ENCODE results near the gene HDGF. TPM values are rescaled to one million over a fixed set of nuclear protein-coding genes. Genes with fewer than 3 reads are reported as not detected.

HDGF gene
- total and polyA plus RNA-seq, 8 donors = 43.5 to 112 (median 66.0) TPM

GRCh38 chr1:156794506-156795373 lies 43.3 kb upstream of the HDGF start:
- no peak overlapping the region for H3K4me3 ChIP-seq
- no peak overlapping the region for H3K27ac ChIP-seq
- no peaks in the 10 kb centered on the region for H3K4me1 ChIP-seq
- ATAC-seq = no peak
- H3K36me3 ChIP-seq = peaks cover 0 to 86% (median 35%) of the 10 kb centered on the region in 3 donors
- H3K9me3 ChIP-seq = no peaks in the 10 kb centered on the region
- intact Hi-C loops (cut with DNase I) = no loop called here
- DNase-seq = no peak
- no peak for TF ChIP-seq CTCF (IDR thresholded peaks at IDR 0.05)
- WGBS, 2 donors = 77 to 87% methylated on average over 7 of the region's 7 CpGs
- H3K27me3 ChIP-seq = no peaks in the 10 kb centered on the region
- no peak for FAIRE-seq

GRCh38 chr1:156789621-156790318 lies 38.3 kb upstream of the HDGF start:
- peaks cover 0 to 62% (median 15%) of the 10 kb centered on the region in 3 donors for H3K36me3 ChIP-seq

GRCh38 chr1:156788136-156788535 lies 36.7 kb upstream of the HDGF start:
- peaks cover 0 to 57% (median 8%) of the 10 kb centered on the region in 3 donors for H3K36me3 ChIP-seq
- FAIRE-seq (no peak), DNase-seq (no peak), ATAC-seq (no peak)
- 90 to 95% methylated on average over 2 of the region's 2 CpGs for WGBS, 2 donors
- H3K27me3 ChIP-seq = no peaks in the 10 kb centered on the region
- H3K9me3 ChIP-seq = no peaks in the 10 kb centered on the region
- TF ChIP-seq CTCF (IDR thresholded peaks at IDR 0.05) = no peak
- no peaks in the 10 kb centered on the region for H3K4me1 ChIP-seq
- H3K4me3 ChIP-seq = no peak overlapping the region
- no peak overlapping the region for H3K27ac ChIP-seq
- intact Hi-C loops (cut with DNase I) = no loop called here

More at GRCh38 chr1:156789621-156790318, 38.3 kb upstream of the HDGF start:
- no peaks in the 10 kb centered on the region for H3K9me3 ChIP-seq
- H3K27me3 ChIP-seq = no peaks in the 10 kb centered on the region
- H3K4me3 ChIP-seq = no peak overlapping the region
- FAIRE-seq (no peak), ATAC-seq (no peak), DNase-seq (no peak)
- intact Hi-C loops (cut with DNase I) = no loop called here
- 82 to 89% methylated on average over 4 of the region's 4 CpGs for WGBS, 2 donors
- H3K27ac ChIP-seq = no peak overlapping the region
- no peak for TF ChIP-seq CTCF (IDR thresholded peaks at IDR 0.05)
- no peaks in the 10 kb centered on the region for H3K4me1 ChIP-seq

GRCh38 chr1:156786640-156787039 lies 35.2 kb upstream of the HDGF start:
- H3K9me3 ChIP-seq = no peaks in the 10 kb centered on the region
- DNase-seq = no peak
- no peak overlapping the region for H3K27ac ChIP-seq
- FAIRE-seq = no peak
- peaks cover 0 to 42% (median 11%) of the 10 kb centered on the region in 3 donors for H3K36me3 ChIP-seq
- WGBS, 2 donors = 91 to 92% methylated on average over 10 of the region's 10 CpGs
- no peaks in the 10 kb centered on the region for H3K4me1 ChIP-seq
- no peak overlapping the region for H3K4me3 ChIP-seq
- no peak for TF ChIP-seq CTCF (IDR thresholded peaks at IDR 0.05)
- H3K27me3 ChIP-seq = no peaks in the 10 kb centered on the region
- intact Hi-C loops (cut with DNase I) = no loop called here
- ATAC-seq = no peak
